Keratinocyte (primary cell): ENCODE measurements around the gene LCORL. TPM values are rescaled to one million over a fixed set of nuclear protein-coding genes. Genes with fewer than 3 reads are reported as not detected.

ENCODE experiments used
- DNase-seq: peaks from one replicate; pipeline ENCODE4 v3.0.0-alpha.2; 2011; ENCODE audit warnings: low read depth, missing footprints, low spot score
- FAIRE-seq: peaks from 2 replicates; lab custom pipeline; 2011; peaks lifted over from hg19 to GRCh38; lab: Jason Lieb, UNC
- H2AFZ ChIP-seq: 2 replicates; pipeline ENCODE4 v1.6.0; 2012; ENCODE audit warnings: low read length, control low read depth, inconsistent platforms; ENCODE audit not compliant: control insufficient read depth
- H3K27ac ChIP-seq: 2 replicates; pipeline ENCODE4 v1.5.1; 2011; ENCODE audit warnings: low read length; ENCODE audit not compliant: control insufficient read depth, insufficient read depth
- H3K27me3 ChIP-seq: 3 replicates; pipeline ENCODE4 v1.6.0; 2011; ENCODE audit warnings: low read length; ENCODE audit not compliant: control insufficient read depth, insufficient read depth; ENCODE audit errors: extremely low read depth
- H3K36me3 ChIP-seq, 2 experiments: 2 replicates in 1 of 2; 3 replicates in 1 of 2; pipeline ENCODE4 v1.5.1; 2011; ENCODE audit warnings: low read length in 2 of 2, mild to moderate bottlenecking in 1 of 2; ENCODE audit not compliant: control insufficient read depth in 2 of 2, insufficient read depth in 2 of 2; ENCODE audit errors: extremely low read depth in 1 of 2
- H3K4me1 ChIP-seq: 3 replicates; pipeline ENCODE4 v1.5.1; 2011; ENCODE audit warnings: low read length; ENCODE audit not compliant: control insufficient read depth, insufficient read depth; ENCODE audit errors: extremely low read depth
- H3K4me2 ChIP-seq: 3 replicates; pipeline ENCODE4 v1.6.0; 2011; ENCODE audit warnings: low read depth, low read length; ENCODE audit not compliant: control insufficient read depth, insufficient read depth; ENCODE audit errors: extremely low read depth
- H3K4me3 ChIP-seq, 3 experiments: fragments of 200-600 bp in 1 of 3; sonication (generic) in 1 of 3; 2 replicates in 2 of 3; 3 replicates in 1 of 3; pipeline ENCODE4 v1.5.1; 2011 to 2016; ENCODE audit warnings: low read length in 3 of 3, mild to moderate bottlenecking in 3 of 3, control low read depth in 2 of 3, inconsistent platforms in 1 of 3, low read depth in 1 of 3, mixed read lengths in 1 of 3, mixed run types in 1 of 3, moderate library complexity in 1 of 3; ENCODE audit not compliant: control insufficient read depth in 2 of 3, insufficient read depth in 2 of 3; ENCODE audit errors: extremely low read depth in 1 of 3
- H3K79me2 ChIP-seq: 2 replicates; pipeline ENCODE4 v1.6.0; 2012; ENCODE audit warnings: low read length; ENCODE audit not compliant: control insufficient read depth, insufficient read depth
- H3K9ac ChIP-seq: 3 replicates; pipeline ENCODE4 v1.6.0; 2011; ENCODE audit warnings: low read length; ENCODE audit not compliant: control insufficient read depth, insufficient read depth; ENCODE audit errors: extremely low read depth
- H3K9me1 ChIP-seq: 3 replicates; pipeline ENCODE4 v1.6.0; 2011; ENCODE audit warnings: low read length; ENCODE audit not compliant: control insufficient read depth, insufficient read depth; ENCODE audit errors: extremely low read depth
- H3K9me3 ChIP-seq: 2 replicates; pipeline ENCODE4 v1.5.1; 2012; ENCODE audit warnings: low read depth, low read length; ENCODE audit not compliant: control insufficient read depth
- H4K20me1 ChIP-seq: 3 replicates; pipeline ENCODE4 v1.6.0; 2011; ENCODE audit warnings: low read length; ENCODE audit not compliant: control insufficient read depth, insufficient read depth; ENCODE audit errors: extremely low read depth
- EZH2 ChIP-seq: IDR thresholded peaks from one replicate; pipeline ENCODE4 v1.6.1; 2012; ENCODE audit warnings: inconsistent platforms, mild to moderate bottlenecking, low read length, moderate library complexity
- dilution Hi-C: fragments of 300-500 bp; cut with MboI; formaldehyde crosslinking; loops from one replicate; pipeline ENCODE4 v1.7.0; 2020; ENCODE audit warnings: low sequenced_read_pairs; ENCODE audit not compliant: extremely low pct_ligation_motif_present
- polyA plus RNA-seq, 5 experiments: library from polyadenylated mRNA; depleted of rRNA in 3 of 5; stranded (reverse) in 3 of 5; stranded (forward) in 1 of 5; unstranded in 1 of 5; fragments of >200 nt; gene quantifications; 1 replicate in 1 of 5; 2 replicates in 3 of 5; 3 replicates in 1 of 5; pipeline versions ENCODE4 v1.2.1 to v1.2.3, GENCODE V29; 2011 to 2012; ENCODE audit warnings: missing spikeins in 2 of 5, low read depth in 1 of 5, low replicate concordance in 1 of 5
- TF ChIP-seq, protein P1 (sequence below), 3 experiments: IDR thresholded peaks in 1 of 3; conservative IDR thresholded peaks in 1 of 3; optimal IDR thresholded peaks in 1 of 3; 2 replicates in 2 of 3; 3 replicates in 1 of 3; pipeline versions ENCODE3 to v1.5.1; 2011; ENCODE audit warnings: low read length in 3 of 3, mild to moderate bottlenecking in 3 of 3, moderate library complexity in 2 of 3, control low read depth in 1 of 3, inconsistent platforms in 1 of 3; ENCODE audit not compliant: insufficient read depth in 2 of 3; ENCODE audit errors: extremely low read depth in 1 of 3

LCORL gene
- polyA plus RNA-seq, 1 donor (not counting 4 experiments of a cell fraction or from before 2014, with no cell fraction given): 3.3 TPM

DNA sequence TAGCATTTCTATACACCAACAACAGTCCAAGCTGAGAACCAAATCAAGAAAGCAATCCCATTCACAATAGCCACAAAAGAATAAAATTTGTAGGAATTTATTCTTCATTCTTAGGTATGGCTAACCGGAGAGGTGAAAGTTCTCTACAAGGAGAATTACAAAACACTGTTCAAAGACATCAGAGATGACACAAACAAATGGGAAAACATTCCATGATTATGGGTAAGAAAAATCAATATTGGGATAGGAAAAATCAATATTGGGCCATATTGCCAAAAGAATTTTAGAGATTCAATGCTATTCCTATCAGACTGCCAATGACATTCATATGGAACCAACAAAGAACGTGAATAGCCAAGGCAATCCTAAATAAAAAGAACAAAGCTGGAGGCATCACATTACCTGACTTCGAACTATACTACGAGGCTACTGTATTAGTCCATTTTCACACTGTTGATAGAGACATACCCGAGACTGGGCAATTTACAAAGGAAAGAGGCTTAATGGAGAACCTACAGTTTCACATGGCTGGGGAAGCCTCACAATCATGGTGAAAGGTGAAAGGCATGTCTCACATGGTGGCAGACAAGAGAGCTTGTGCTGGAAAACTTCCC is 161.7 kb downstream of the LCORL start:
- FAIRE-seq (no peak), DNase-seq (no peak)
- Histone ChIP-seq H3K4me2 (no peak overlapping the region), H3K9me3 (no peaks in the 10 kb centered on the region), H3K36me3 (no peaks in the 10 kb centered on the region), H2AFZ (no peak overlapping the region), H3K79me2 (no peaks in the 10 kb centered on the region), H4K20me1 (no peaks in the 10 kb centered on the region), H3K4me1 (no peaks in the 10 kb centered on the region), H3K27me3 (no peaks in the 10 kb centered on the region), H3K9me1 (no peaks in the 10 kb centered on the region), H3K27ac (no peak overlapping the region), H3K9ac (no peak overlapping the region), H3K4me3 (no peak overlapping the region)
- dilution Hi-C loops: no loop called here
- TF ChIP-seq, protein P1, sequence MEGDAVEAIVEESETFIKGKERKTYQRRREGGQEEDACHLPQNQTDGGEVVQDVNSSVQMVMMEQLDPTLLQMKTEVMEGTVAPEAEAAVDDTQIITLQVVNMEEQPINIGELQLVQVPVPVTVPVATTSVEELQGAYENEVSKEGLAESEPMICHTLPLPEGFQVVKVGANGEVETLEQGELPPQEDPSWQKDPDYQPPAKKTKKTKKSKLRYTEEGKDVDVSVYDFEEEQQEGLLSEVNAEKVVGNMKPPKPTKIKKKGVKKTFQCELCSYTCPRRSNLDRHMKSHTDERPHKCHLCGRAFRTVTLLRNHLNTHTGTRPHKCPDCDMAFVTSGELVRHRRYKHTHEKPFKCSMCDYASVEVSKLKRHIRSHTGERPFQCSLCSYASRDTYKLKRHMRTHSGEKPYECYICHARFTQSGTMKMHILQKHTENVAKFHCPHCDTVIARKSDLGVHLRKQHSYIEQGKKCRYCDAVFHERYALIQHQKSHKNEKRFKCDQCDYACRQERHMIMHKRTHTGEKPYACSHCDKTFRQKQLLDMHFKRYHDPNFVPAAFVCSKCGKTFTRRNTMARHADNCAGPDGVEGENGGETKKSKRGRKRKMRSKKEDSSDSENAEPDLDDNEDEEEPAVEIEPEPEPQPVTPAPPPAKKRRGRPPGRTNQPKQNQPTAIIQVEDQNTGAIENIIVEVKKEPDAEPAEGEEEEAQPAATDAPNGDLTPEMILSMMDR (optimal IDR thresholded peaks at IDR 0.05 in 1 of 3, IDR thresholded peaks at IDR 0.05 in 1 of 3, conservative IDR thresholded peaks at IDR 0.05 in 1 of 3; ENCODE audit: extremely low read depth in 1 of 3, insufficient read depth in 2 of 3, low read length in 3 of 3): no peak
- TF ChIP-seq EZH2: no peak

DNA sequence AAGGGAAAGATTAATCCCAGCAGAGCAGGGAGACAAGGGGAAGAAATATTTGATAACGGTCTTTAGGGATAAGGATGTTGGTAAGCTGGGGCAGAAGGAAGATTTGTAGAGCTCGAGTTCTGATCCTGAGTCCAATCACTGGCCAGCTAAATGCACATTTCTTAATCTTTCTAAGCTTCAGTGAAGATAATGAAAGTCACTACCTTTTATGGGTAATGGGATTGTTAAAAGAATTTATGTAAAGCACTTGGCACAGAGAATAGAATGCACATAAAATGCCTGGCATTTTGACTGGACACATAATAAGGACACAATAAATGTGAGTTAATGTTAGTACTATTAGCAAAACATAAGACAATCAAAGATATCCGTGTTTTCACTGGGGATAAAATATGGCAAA is 167.5 kb downstream of the LCORL start:
- H3K79me2 ChIP-seq: no peaks in the 10 kb centered on the region
- TF ChIP-seq, protein P1 (optimal IDR thresholded peaks at IDR 0.05 in 1 of 3, IDR thresholded peaks at IDR 0.05 in 1 of 3, conservative IDR thresholded peaks at IDR 0.05 in 1 of 3; ENCODE audit: extremely low read depth in 1 of 3, insufficient read depth in 2 of 3, low read length in 3 of 3): no peak
- no peak for TF ChIP-seq EZH2
- no peak overlapping the region for H2AFZ ChIP-seq
- no peak for FAIRE-seq
- no peaks in the 10 kb centered on the region for H3K9me1 ChIP-seq
- H3K4me1 ChIP-seq: no peaks in the 10 kb centered on the region
- H3K4me2 ChIP-seq: no peak overlapping the region
- H4K20me1 ChIP-seq: no peaks in the 10 kb centered on the region
- H3K27me3 ChIP-seq: no peaks in the 10 kb centered on the region
- no peak for DNase-seq
- no peak overlapping the region for H3K4me3 ChIP-seq
- no peaks in the 10 kb centered on the region for H3K36me3 ChIP-seq
- H3K9ac ChIP-seq: no peak overlapping the region
- dilution Hi-C loops: no loop called here
- H3K27ac ChIP-seq: no peak overlapping the region
- H3K9me3 ChIP-seq: no peaks in the 10 kb centered on the region
